GM21367 (cell line): ENCODE results near the gene PIK3C2G.

ENCODE experiments used
- ATAC-seq: cut with Tn5 transposase; IDR thresholded peaks from one replicate; pipeline ENCODE4 v1.9.1; 2021; ENCODE audit not compliant: unreplicated experiment

The PIK3C2G gene

GRCh38 chr12:18277196-18277595 is 15.9 kb downstream of the PIK3C2G start:
- no peak for ATAC-seq

GRCh38 chr12:18280728-18281127 is 19.4 kb downstream of the PIK3C2G start:
- no peak for ATAC-seq

- no peak for ATAC-seq
These were observed 20.6 kb downstream of the PIK3C2G start for GRCh38 chr12:18281941-18282340.

GRCh38 chr12:18283831-18284230 is 22.5 kb downstream of the PIK3C2G start:
- ATAC-seq: no peak

GRCh38 chr12:18284386-18284785 is 23.1 kb downstream of the PIK3C2G start:
- ATAC-seq: no peak

- no peak for ATAC-seq
These were observed 23.8 kb downstream of the PIK3C2G start for GRCh38 chr12:18285161-18285560.

- no peak for ATAC-seq
These were observed 29.1 kb downstream of the PIK3C2G start for GRCh38 chr12:18290386-18290785.

- no peak for ATAC-seq
These were observed 33.6 kb downstream of the PIK3C2G start for GRCh38 chr12:18294889-18295288.

- ATAC-seq: no peak
These were observed 35.0 kb downstream of the PIK3C2G start for GRCh38 chr12:18296201-18296908.

GRCh38 chr12:18296909-18297280 is 35.6 kb downstream of the PIK3C2G start:
- ATAC-seq: no peak

- no peak for ATAC-seq
These were observed 36.6 kb downstream of the PIK3C2G start for GRCh38 chr12:18297902-18298301.

- ATAC-seq: no peak
These were observed 41.6 kb downstream of the PIK3C2G start for GRCh38 chr12:18302809-18303430.

GRCh38 chr12:18304609-18305008 is 43.3 kb downstream of the PIK3C2G start:
- ATAC-seq: no peak

- ATAC-seq: no peak
These were observed 45.0 kb downstream of the PIK3C2G start for GRCh38 chr12:18306311-18306710.

- ATAC-seq: no peak
These were observed 52.0 kb downstream of the PIK3C2G start for GRCh38 chr12:18313306-18313705.

GRCh38 chr12:18320036-18320617 is 58.8 kb downstream of the PIK3C2G start:
- ATAC-seq: no peak

- no peak for ATAC-seq
These were observed 59.7 kb downstream of the PIK3C2G start for GRCh38 chr12:18320976-18321375.

GRCh38 chr12:18323159-18323558 is 61.8 kb downstream of the PIK3C2G start:
- ATAC-seq: no peak

- ATAC-seq: no peak
These were observed 65.7 kb downstream of the PIK3C2G start for GRCh38 chr12:18327036-18327435.

GRCh38 chr12:18332173-18332572 is 70.9 kb downstream of the PIK3C2G start:
- ATAC-seq: no peak

- ATAC-seq: no peak
These were observed 78.3 kb downstream of the PIK3C2G start for GRCh38 chr12:18339633-18340032.

- ATAC-seq: no peak
These were observed 78.9 kb downstream of the PIK3C2G start for GRCh38 chr12:18340186-18340585.
